ENCODE results near the gene ABHD8.

Gene ABHD8

GRCh38 chr19:17333611-17334413 is 30.6 kb upstream of the ABHD8 start:
- peak; percentile 59 for DNase-seq (ENCODE audit: low read depth)

- DNase-seq (ENCODE audit: low read depth): no peak
Observed at GRCh38 chr19:17332677-17333581, 29.7 kb upstream of the ABHD8 start.

- no peak for DNase-seq (ENCODE audit: low read depth)
Observed at GRCh38 chr19:17332360-17332676, 29.1 kb upstream of the ABHD8 start.

- no peak for DNase-seq (ENCODE audit: low read depth)
Observed at GRCh38 chr19:17331045-17331558, 27.9 kb upstream of the ABHD8 start.

GRCh38 chr19:17330262-17331044 is 27.2 kb upstream of the ABHD8 start:
- DNase-seq (ENCODE audit: low read depth): no peak

GRCh38 chr19:17329366-17330261 is 26.4 kb upstream of the ABHD8 start:
- DNase-seq (ENCODE audit: low read depth): no peak

GRCh38 chr19:17328517-17329365 is 25.5 kb upstream of the ABHD8 start:
- DNase-seq (ENCODE audit: low read depth): no peak

- DNase-seq (ENCODE audit: low read depth): peak; percentile 17
Observed at GRCh38 chr19:17327654-17328516, 24.7 kb upstream of the ABHD8 start.

- no peak for DNase-seq (ENCODE audit: low read depth)
Observed at GRCh38 chr19:17327068-17327653, 23.9 kb upstream of the ABHD8 start.

- DNase-seq (ENCODE audit: low read depth): no peak
Observed at GRCh38 chr19:17326595-17326966, 23.4 kb upstream of the ABHD8 start.

- DNase-seq (ENCODE audit: low read depth): no peak
Observed at GRCh38 chr19:17325881-17326594, 22.8 kb upstream of the ABHD8 start.

- no peak for DNase-seq (ENCODE audit: low read depth)
Observed at GRCh38 chr19:17325133-17325532, 21.9 kb upstream of the ABHD8 start.

- no peak for DNase-seq (ENCODE audit: low read depth)
Observed at GRCh38 chr19:17324357-17325114, 21.3 kb upstream of the ABHD8 start.

GRCh38 chr19:17323964-17324332 is 20.7 kb upstream of the ABHD8 start:
- no peak for DNase-seq (ENCODE audit: low read depth)

- no peak for DNase-seq (ENCODE audit: low read depth)
Observed at GRCh38 chr19:17323300-17323963, 20.2 kb upstream of the ABHD8 start.

GRCh38 chr19:17322854-17323253 is 19.6 kb upstream of the ABHD8 start:
- no peak for DNase-seq (ENCODE audit: low read depth)

Measured in stimulated activated CD8-positive, alpha-beta memory T cell treated with anti-CD3 and anti-CD28 coated beads, Interleukin-7, amount 100 ng/mL, for 24 hours (primary cell).